ENCODE results near the gene PTGIS.

PTGIS gene

GRCh38 chr20:49507741-49508434 is 60.0 kb downstream of the PTGIS start:
- Mint-ChIP-seq H3K4me3 (no peak overlapping the region), H3K27ac (no peak overlapping the region), H3K36me3 (ENCODE audit: low read depth) (no peaks in the 10 kb centered on the region), H3K4me1 (ENCODE audit: low read depth) (no peaks in the 10 kb centered on the region), H3K27me3 (peaks cover 49% of the 10 kb centered on the region), H3K9me3 (no peaks in the 10 kb centered on the region)
- intact Hi-C loops (cut with micrococcal nuclease) = loop anchor here (1.0 kb wide), 1 partner anchor 174 kb away; no protein-coding TSS in a partner anchor

- Mint-ChIP-seq H3K9me3 (no peaks in the 10 kb centered on the region), H3K36me3 (ENCODE audit: low read depth) (no peaks in the 10 kb centered on the region), H3K27ac (no peak overlapping the region), H3K4me3 (no peak overlapping the region), H3K4me1 (ENCODE audit: low read depth) (no peaks in the 10 kb centered on the region), H3K27me3 (peaks cover 46% of the 10 kb centered on the region)
- intact Hi-C loops (cut with micrococcal nuclease) = no loop called here
These were observed 62.4 kb downstream of the PTGIS start for GRCh38 chr20:49505518-49505917.

- no peaks in the 10 kb centered on the region for H3K4me1 Mint-ChIP-seq (ENCODE audit: low read depth)
- no peaks in the 10 kb centered on the region for H3K9me3 Mint-ChIP-seq
- no peak overlapping the region for H3K4me3 Mint-ChIP-seq
- intact Hi-C loops (cut with micrococcal nuclease) = no loop called here
- no peaks in the 10 kb centered on the region for H3K36me3 Mint-ChIP-seq (ENCODE audit: low read depth)
- peaks cover 37% of the 10 kb centered on the region for H3K27me3 Mint-ChIP-seq
- H3K27ac Mint-ChIP-seq = no peak overlapping the region
These were observed 64.8 kb downstream of the PTGIS start for GRCh38 chr20:49503176-49503575.

GRCh38 chr20:49501917-49502316 is 66.0 kb downstream of the PTGIS start:
- H3K36me3 Mint-ChIP-seq (ENCODE audit: low read depth) = no peaks in the 10 kb centered on the region
- intact Hi-C loops (cut with micrococcal nuclease) = no loop called here
- no peak overlapping the region for H3K27ac Mint-ChIP-seq
- no peaks in the 10 kb centered on the region for H3K9me3 Mint-ChIP-seq
- H3K4me1 Mint-ChIP-seq (ENCODE audit: low read depth) = no peaks in the 10 kb centered on the region
- H3K4me3 Mint-ChIP-seq = no peak overlapping the region
- peaks cover 35% of the 10 kb centered on the region for H3K27me3 Mint-ChIP-seq

GRCh38 chr20:49497398-49497669 is 70.6 kb downstream of the PTGIS start:
- Mint-ChIP-seq H3K4me3 (no peak overlapping the region), H3K36me3 (ENCODE audit: low read depth) (no peaks in the 10 kb centered on the region), H3K9me3 (no peaks in the 10 kb centered on the region), H3K4me1 (ENCODE audit: low read depth) (no peaks in the 10 kb centered on the region), H3K27me3 (peaks cover 20% of the 10 kb centered on the region), H3K27ac (no peak overlapping the region)
- intact Hi-C loops (cut with micrococcal nuclease) = no loop called here

GRCh38 chr20:49496553-49497397 is 71.2 kb downstream of the PTGIS start:
- no peak overlapping the region for H3K27ac Mint-ChIP-seq
- no peak overlapping the region for H3K4me3 Mint-ChIP-seq
- intact Hi-C loops (cut with micrococcal nuclease) = no loop called here
- H3K9me3 Mint-ChIP-seq = no peaks in the 10 kb centered on the region
- no peaks in the 10 kb centered on the region for H3K4me1 Mint-ChIP-seq (ENCODE audit: low read depth)
- no peaks in the 10 kb centered on the region for H3K36me3 Mint-ChIP-seq (ENCODE audit: low read depth)
- peaks cover 20% of the 10 kb centered on the region for H3K27me3 Mint-ChIP-seq

- Mint-ChIP-seq H3K4me3 (no peak overlapping the region), H3K27ac (no peak overlapping the region), H3K27me3 (peaks cover 20% of the 10 kb centered on the region), H3K9me3 (no peaks in the 10 kb centered on the region), H3K4me1 (ENCODE audit: low read depth) (no peaks in the 10 kb centered on the region), H3K36me3 (ENCODE audit: low read depth) (no peaks in the 10 kb centered on the region)
- intact Hi-C loops (cut with micrococcal nuclease) = no loop called here
These were observed 71.9 kb downstream of the PTGIS start for GRCh38 chr20:49496043-49496442.

GRCh38 chr20:49490689-49491088 is 77.2 kb downstream of the PTGIS start:
- peaks cover 36% of the 10 kb centered on the region for H3K27me3 Mint-ChIP-seq
- intact Hi-C loops (cut with micrococcal nuclease) = no loop called here

GRCh38 chr20:49489688-49490087 is 78.2 kb downstream of the PTGIS start:
- H3K4me3 Mint-ChIP-seq = no peak overlapping the region
- peaks cover 45% of the 10 kb centered on the region for H3K27me3 Mint-ChIP-seq
- H3K4me1 Mint-ChIP-seq (ENCODE audit: low read depth) = no peaks in the 10 kb centered on the region
- no peaks in the 10 kb centered on the region for H3K36me3 Mint-ChIP-seq (ENCODE audit: low read depth)
- no peaks in the 10 kb centered on the region for H3K9me3 Mint-ChIP-seq
- H3K27ac Mint-ChIP-seq = no peak overlapping the region
- intact Hi-C loops (cut with micrococcal nuclease) = loop anchor here (10.0 kb wide), 1 partner anchor 105 kb away; no protein-coding TSS in a partner anchor

More at GRCh38 chr20:49490689-49491088, 77.2 kb downstream of the PTGIS start:
- no peak overlapping the region for H3K27ac Mint-ChIP-seq
- no peaks in the 10 kb centered on the region for H3K9me3 Mint-ChIP-seq
- H3K36me3 Mint-ChIP-seq (ENCODE audit: low read depth) = no peaks in the 10 kb centered on the region
- no peak overlapping the region for H3K4me3 Mint-ChIP-seq
- no peaks in the 10 kb centered on the region for H3K4me1 Mint-ChIP-seq (ENCODE audit: low read depth)

GRCh38 chr20:49486064-49486463 is 81.9 kb downstream of the PTGIS start:
- Mint-ChIP-seq H3K4me3 (no peak overlapping the region), H3K36me3 (ENCODE audit: low read depth) (no peaks in the 10 kb centered on the region), H3K4me1 (ENCODE audit: low read depth) (peaks cover 8% of the 10 kb centered on the region), H3K27me3 (peaks cover 74% of the 10 kb centered on the region), H3K27ac (no peak overlapping the region), H3K9me3 (no peaks in the 10 kb centered on the region)
- intact Hi-C loops (cut with micrococcal nuclease) = loop anchor here (10.0 kb wide), 1 partner anchor 101 kb away; no protein-coding TSS in a partner anchor

- Mint-ChIP-seq H3K27ac (no peak overlapping the region), H3K27me3 (peaks cover 79% of the 10 kb centered on the region), H3K4me3 (no peak overlapping the region), H3K36me3 (ENCODE audit: low read depth) (no peaks in the 10 kb centered on the region), H3K4me1 (ENCODE audit: low read depth) (peaks cover 8% of the 10 kb centered on the region), H3K9me3 (no peaks in the 10 kb centered on the region)
- intact Hi-C loops (cut with micrococcal nuclease) = loop anchor here (10.0 kb wide), 1 partner anchor 101 kb away; no protein-coding TSS in a partner anchor
These were observed 82.4 kb downstream of the PTGIS start for GRCh38 chr20:49485563-49485962.

GRCh38 chr20:49484180-49485140 is 83.5 kb downstream of the PTGIS start:
- no peaks in the 10 kb centered on the region for H3K9me3 Mint-ChIP-seq
- intact Hi-C loops (cut with micrococcal nuclease) = loop anchor here (10.0 kb wide), 1 partner anchor 100 kb away; no protein-coding TSS in a partner anchor
- H3K4me3 Mint-ChIP-seq = peak overlapping the region; percentile 45
- H3K36me3 Mint-ChIP-seq (ENCODE audit: low read depth) = no peaks in the 10 kb centered on the region
- peaks cover 75% of the 10 kb centered on the region for H3K27me3 Mint-ChIP-seq
- H3K27ac Mint-ChIP-seq = no peak overlapping the region
- H3K4me1 Mint-ChIP-seq (ENCODE audit: low read depth) = peaks cover 8% of the 10 kb centered on the region

- intact Hi-C loops (cut with micrococcal nuclease) = loop anchor here (10.0 kb wide), 1 partner anchor 99 kb away; no protein-coding TSS in a partner anchor
- peaks cover 8% of the 10 kb centered on the region for H3K4me1 Mint-ChIP-seq (ENCODE audit: low read depth)
- H3K27ac Mint-ChIP-seq = no peak overlapping the region
- H3K9me3 Mint-ChIP-seq = no peaks in the 10 kb centered on the region
- H3K27me3 Mint-ChIP-seq = peaks cover 75% of the 10 kb centered on the region
- no peaks in the 10 kb centered on the region for H3K36me3 Mint-ChIP-seq (ENCODE audit: low read depth)
- H3K4me3 Mint-ChIP-seq = no peak overlapping the region
These were observed 84.2 kb downstream of the PTGIS start for GRCh38 chr20:49483696-49484123.
